IPS DF 4.7 (cell line): ENCODE data around the gene CEACAM8.
"Not testable (repeated sequence)": the region's sequence is repeated elsewhere in the genome, so short reads cannot be mapped to it uniquely, and the experiment has no call there.

ENCODE experiments used
- DNase-seq: peaks from one replicate; pipeline ENCODE4 v3.0.0-alpha.2; 2013; ENCODE audit warnings: low spot score; ENCODE audit errors: extremely low read depth

CEACAM8 gene

GRCh38 chr19:42544146-42544545 lies 50.6 kb downstream of the CEACAM8 start:
- DNase-seq: no peak

GRCh38 chr19:42542791-42543190 lies 51.9 kb downstream of the CEACAM8 start:
- DNase-seq: no peak

GRCh38 chr19:42540071-42540553 lies 54.6 kb downstream of the CEACAM8 start:
- no peak for DNase-seq

GRCh38 chr19:42538841-42539709 lies 55.6 kb downstream of the CEACAM8 start:
- no peak for DNase-seq

GRCh38 chr19:42535276-42535675 lies 59.4 kb downstream of the CEACAM8 start:
- DNase-seq: not testable (repeated sequence)

GRCh38 chr19:42534391-42534790 lies 60.3 kb downstream of the CEACAM8 start:
- no peak for DNase-seq

GRCh38 chr19:42532891-42533290 lies 61.8 kb downstream of the CEACAM8 start:
- no peak for DNase-seq

GRCh38 chr19:42531313-42531712 lies 63.4 kb downstream of the CEACAM8 start:
- no peak for DNase-seq
